ENCODE results near the gene ATAT1.

DNA sequence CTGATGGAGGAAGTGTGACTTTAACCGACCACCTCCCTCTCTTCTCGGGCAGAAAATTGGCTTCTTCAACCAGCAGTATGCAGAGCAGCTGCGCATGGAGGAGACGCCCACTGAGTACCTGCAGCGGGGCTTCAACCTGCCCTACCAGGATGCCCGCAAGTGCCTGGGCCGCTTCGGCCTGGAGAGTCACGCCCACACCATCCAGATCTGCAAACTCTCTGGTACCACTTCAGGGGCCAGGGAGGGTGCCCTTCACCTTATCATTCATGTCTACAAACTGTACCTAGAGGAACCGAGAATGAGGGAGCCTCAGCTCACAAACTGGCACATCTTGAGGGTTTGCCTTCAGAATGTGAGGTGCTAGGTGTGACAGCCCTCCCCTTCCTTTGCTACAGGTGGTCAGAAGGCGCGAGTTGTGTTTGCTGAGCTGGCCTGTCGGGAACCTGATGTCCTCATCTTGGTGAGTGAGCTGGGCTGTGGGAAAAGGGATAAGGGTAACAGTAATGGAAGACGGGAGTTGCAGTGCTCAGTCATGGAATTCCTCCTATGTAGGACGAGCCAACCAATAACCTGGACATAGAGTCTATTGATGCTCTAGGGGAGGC is 36.8 kb upstream of the ATAT1 start:
- TF ChIP-seq, protein P1, sequence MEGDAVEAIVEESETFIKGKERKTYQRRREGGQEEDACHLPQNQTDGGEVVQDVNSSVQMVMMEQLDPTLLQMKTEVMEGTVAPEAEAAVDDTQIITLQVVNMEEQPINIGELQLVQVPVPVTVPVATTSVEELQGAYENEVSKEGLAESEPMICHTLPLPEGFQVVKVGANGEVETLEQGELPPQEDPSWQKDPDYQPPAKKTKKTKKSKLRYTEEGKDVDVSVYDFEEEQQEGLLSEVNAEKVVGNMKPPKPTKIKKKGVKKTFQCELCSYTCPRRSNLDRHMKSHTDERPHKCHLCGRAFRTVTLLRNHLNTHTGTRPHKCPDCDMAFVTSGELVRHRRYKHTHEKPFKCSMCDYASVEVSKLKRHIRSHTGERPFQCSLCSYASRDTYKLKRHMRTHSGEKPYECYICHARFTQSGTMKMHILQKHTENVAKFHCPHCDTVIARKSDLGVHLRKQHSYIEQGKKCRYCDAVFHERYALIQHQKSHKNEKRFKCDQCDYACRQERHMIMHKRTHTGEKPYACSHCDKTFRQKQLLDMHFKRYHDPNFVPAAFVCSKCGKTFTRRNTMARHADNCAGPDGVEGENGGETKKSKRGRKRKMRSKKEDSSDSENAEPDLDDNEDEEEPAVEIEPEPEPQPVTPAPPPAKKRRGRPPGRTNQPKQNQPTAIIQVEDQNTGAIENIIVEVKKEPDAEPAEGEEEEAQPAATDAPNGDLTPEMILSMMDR (IDR thresholded peaks at IDR 0.05; ENCODE audit: low read length) = no peak
- TF ChIP-seq EZH2 (optimal IDR thresholded peaks at IDR 0.05; ENCODE audit: low read depth, low read length) (no peak), EZH2phosphoT487 (IDR thresholded peaks at IDR 0.05; ENCODE audit: low read length) (no peak)
